Measurements from ENCODE around the gene RAD51B.

RAD51B gene

DNA sequence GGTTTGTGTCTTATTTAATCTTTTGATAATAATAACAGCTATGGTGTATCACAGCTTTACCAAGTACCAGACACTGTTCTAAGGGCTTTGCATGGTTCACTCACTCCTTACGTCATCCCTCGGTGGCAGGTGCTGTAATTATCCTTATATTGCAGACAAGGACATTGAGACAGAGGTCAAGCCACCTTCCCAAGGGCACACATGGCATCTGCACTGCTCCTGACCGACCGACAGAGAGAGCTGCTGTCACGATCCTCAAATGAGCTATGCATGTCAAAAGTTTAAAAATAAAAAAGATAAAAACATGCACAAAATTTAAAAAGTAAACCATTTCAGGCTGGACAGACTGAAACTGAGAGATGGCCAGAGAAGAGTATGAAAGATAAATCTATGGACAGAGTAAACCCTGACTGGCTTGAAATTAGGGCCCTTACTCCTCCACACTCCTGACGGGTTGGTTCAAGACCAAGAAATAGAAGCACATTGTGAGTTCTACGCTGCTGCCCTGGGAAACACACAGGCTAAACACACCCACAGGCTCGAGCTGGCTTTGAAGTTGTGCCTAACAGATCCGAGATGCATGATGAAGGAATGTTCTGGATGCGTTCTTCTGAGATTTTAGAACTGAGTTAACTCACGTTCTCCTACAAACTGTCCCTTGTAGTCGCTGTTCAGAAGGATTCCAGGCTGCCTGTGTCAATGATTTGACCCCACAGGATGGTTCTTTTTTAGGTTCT is 704.6 kb downstream of the RAD51B start:
- TF ChIP-seq POLR2A (IDR thresholded peaks at IDR 0.05; ENCODE audit: low read depth, low read length) (no peak), POLR2AphosphoS5 (IDR thresholded peaks at IDR 0.05; ENCODE audit: low read depth, low read length) (no peak), TAF1 (IDR thresholded peaks at IDR 0.05; ENCODE audit: borderline replicate concordance, low read depth, low read length) (no peak)
- DNase-seq (ENCODE audit: insufficient read length), result no peak
- FAIRE-seq, result no peak

- DNase-seq (ENCODE audit: insufficient read length) (no peak), FAIRE-seq (no peak)
- TF ChIP-seq TAF1 (IDR thresholded peaks at IDR 0.05; ENCODE audit: borderline replicate concordance, low read depth, low read length), result no peak
Observed at GRCh38 chr14:68525516-68525915, 705.9 kb downstream of the RAD51B start.

DNA sequence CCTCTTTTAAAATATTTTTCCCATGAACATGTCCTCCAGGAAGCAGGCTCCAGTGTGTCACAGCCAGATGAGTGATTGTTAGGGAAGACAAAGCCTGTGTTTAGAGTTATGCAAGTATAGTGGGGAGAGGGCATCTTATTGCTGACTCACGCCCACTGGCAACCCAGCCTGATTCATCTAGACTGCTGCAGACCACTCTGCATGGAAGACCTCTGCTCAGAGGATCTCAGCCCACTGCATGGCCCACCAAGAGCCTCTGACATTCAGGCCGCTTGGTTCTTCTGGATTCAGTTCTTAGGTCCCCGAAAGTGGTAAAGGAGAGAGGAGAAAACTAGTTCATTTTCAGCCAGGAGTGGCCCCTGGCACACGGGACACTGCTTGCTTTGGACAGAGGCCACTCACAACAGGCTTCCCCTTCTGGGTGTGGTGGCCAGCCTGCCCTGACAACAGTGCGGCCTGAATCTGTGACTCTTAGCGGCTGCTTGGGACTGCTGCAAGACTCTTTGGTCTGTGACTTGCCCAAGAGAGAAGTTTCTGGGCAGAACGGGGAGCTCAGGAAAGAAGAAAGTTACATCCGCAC is 707.0 kb downstream of the RAD51B start:
- TF ChIP-seq TAF1 (IDR thresholded peaks at IDR 0.05; ENCODE audit: borderline replicate concordance, low read depth, low read length) (no peak), POLR2AphosphoS5 (IDR thresholded peaks at IDR 0.05; ENCODE audit: low read depth, low read length) (no peak), POLR2A (IDR thresholded peaks at IDR 0.05; ENCODE audit: low read depth, low read length) (no peak)
- no peak for FAIRE-seq

GRCh38 chr14:68527329-68527851 is 707.8 kb downstream of the RAD51B start:
- FAIRE-seq, result no peak

More for the DNA sequence above, 707.0 kb downstream of the RAD51B start:
- DNase-seq (ENCODE audit: insufficient read length), result no peak

GRCh38 chr14:68528040-68528687 is 708.6 kb downstream of the RAD51B start:
- DNase-seq (ENCODE audit: insufficient read length) (no peak), FAIRE-seq (no peak)
- TF ChIP-seq POLR2AphosphoS5 (IDR thresholded peaks at IDR 0.05; ENCODE audit: low read depth, low read length) (no peak), POLR2A (IDR thresholded peaks at IDR 0.05; ENCODE audit: low read depth, low read length) (no peak), TAF1 (IDR thresholded peaks at IDR 0.05; ENCODE audit: borderline replicate concordance, low read depth, low read length) (no peak)

More at GRCh38 chr14:68527329-68527851, 707.8 kb downstream of the RAD51B start:
- DNase-seq (ENCODE audit: insufficient read length), result no peak
- no peak for TF ChIP-seq POLR2A (IDR thresholded peaks at IDR 0.05; ENCODE audit: low read depth, low read length)
- TF ChIP-seq TAF1 (IDR thresholded peaks at IDR 0.05; ENCODE audit: borderline replicate concordance, low read depth, low read length), result no peak
- TF ChIP-seq POLR2AphosphoS5 (IDR thresholded peaks at IDR 0.05; ENCODE audit: low read depth, low read length), result no peak

- FAIRE-seq (no peak), DNase-seq (ENCODE audit: insufficient read length) (no peak)
- TF ChIP-seq POLR2AphosphoS5 (IDR thresholded peaks at IDR 0.05; ENCODE audit: low read depth, low read length), result no peak
- TF ChIP-seq POLR2A (IDR thresholded peaks at IDR 0.05; ENCODE audit: low read depth, low read length), result no peak
- no peak for TF ChIP-seq TAF1 (IDR thresholded peaks at IDR 0.05; ENCODE audit: borderline replicate concordance, low read depth, low read length)
Observed at GRCh38 chr14:68530443-68530842, 710.9 kb downstream of the RAD51B start.

GRCh38 chr14:68532496-68532895 is 712.9 kb downstream of the RAD51B start:
- DNase-seq (ENCODE audit: insufficient read length) (no peak), FAIRE-seq (no peak)
- no peak for TF ChIP-seq POLR2A (IDR thresholded peaks at IDR 0.05; ENCODE audit: low read depth, low read length)
- no peak for TF ChIP-seq TAF1 (IDR thresholded peaks at IDR 0.05; ENCODE audit: borderline replicate concordance, low read depth, low read length)
- TF ChIP-seq POLR2AphosphoS5 (IDR thresholded peaks at IDR 0.05; ENCODE audit: low read depth, low read length), result no peak

DNA sequence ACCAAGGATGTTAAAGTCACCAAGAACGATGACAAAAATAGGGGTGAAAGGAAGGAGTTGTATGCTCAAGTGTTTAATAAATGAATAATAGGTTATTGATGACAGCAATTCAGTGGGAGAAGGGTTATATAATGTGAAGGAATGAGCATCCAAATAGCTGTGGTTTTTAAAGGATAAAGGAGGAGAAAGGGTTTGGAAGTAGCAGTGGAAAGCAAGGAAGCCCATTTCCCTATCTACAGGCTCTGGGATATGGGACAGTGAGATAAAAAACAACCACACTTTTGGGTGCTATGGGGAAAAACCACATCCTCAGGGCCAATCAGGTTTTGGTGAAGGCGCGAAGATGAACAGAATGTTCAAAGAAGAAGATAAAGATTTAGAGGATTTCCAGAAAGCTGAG is 714.7 kb downstream of the RAD51B start:
- FAIRE-seq, result no peak
- DNase-seq (ENCODE audit: insufficient read length), result no peak
- TF ChIP-seq TAF1 (IDR thresholded peaks at IDR 0.05; ENCODE audit: borderline replicate concordance, low read depth, low read length) (no peak), POLR2AphosphoS5 (IDR thresholded peaks at IDR 0.05; ENCODE audit: low read depth, low read length) (no peak), POLR2A (IDR thresholded peaks at IDR 0.05; ENCODE audit: low read depth, low read length) (no peak)

GRCh38 chr14:68535404-68536017 is 715.9 kb downstream of the RAD51B start:
- no peak for DNase-seq (ENCODE audit: insufficient read length)
- TF ChIP-seq POLR2A (IDR thresholded peaks at IDR 0.05; ENCODE audit: low read depth, low read length) (no peak), POLR2AphosphoS5 (IDR thresholded peaks at IDR 0.05; ENCODE audit: low read depth, low read length) (no peak), TAF1 (IDR thresholded peaks at IDR 0.05; ENCODE audit: borderline replicate concordance, low read depth, low read length) (no peak)
- FAIRE-seq, result no peak

GRCh38 chr14:68536018-68536410 is 716.4 kb downstream of the RAD51B start:
- FAIRE-seq, result no peak
- DNase-seq (ENCODE audit: insufficient read length), result no peak

GRCh38 chr14:68538639-68539038 is 719.1 kb downstream of the RAD51B start:
- no peak for TF ChIP-seq POLR2AphosphoS5 (IDR thresholded peaks at IDR 0.05; ENCODE audit: low read depth, low read length)
- no peak for TF ChIP-seq POLR2A (IDR thresholded peaks at IDR 0.05; ENCODE audit: low read depth, low read length)
- TF ChIP-seq TAF1 (IDR thresholded peaks at IDR 0.05; ENCODE audit: borderline replicate concordance, low read depth, low read length), result no peak
- FAIRE-seq (no peak), DNase-seq (ENCODE audit: insufficient read length) (no peak)

More at GRCh38 chr14:68536018-68536410, 716.4 kb downstream of the RAD51B start:
- TF ChIP-seq POLR2AphosphoS5 (IDR thresholded peaks at IDR 0.05; ENCODE audit: low read depth, low read length), result no peak
- no peak for TF ChIP-seq TAF1 (IDR thresholded peaks at IDR 0.05; ENCODE audit: borderline replicate concordance, low read depth, low read length)
- no peak for TF ChIP-seq POLR2A (IDR thresholded peaks at IDR 0.05; ENCODE audit: low read depth, low read length)

All from GM12892 (cell line).